Measurements from ENCODE around the gene DDX27.

DNA sequence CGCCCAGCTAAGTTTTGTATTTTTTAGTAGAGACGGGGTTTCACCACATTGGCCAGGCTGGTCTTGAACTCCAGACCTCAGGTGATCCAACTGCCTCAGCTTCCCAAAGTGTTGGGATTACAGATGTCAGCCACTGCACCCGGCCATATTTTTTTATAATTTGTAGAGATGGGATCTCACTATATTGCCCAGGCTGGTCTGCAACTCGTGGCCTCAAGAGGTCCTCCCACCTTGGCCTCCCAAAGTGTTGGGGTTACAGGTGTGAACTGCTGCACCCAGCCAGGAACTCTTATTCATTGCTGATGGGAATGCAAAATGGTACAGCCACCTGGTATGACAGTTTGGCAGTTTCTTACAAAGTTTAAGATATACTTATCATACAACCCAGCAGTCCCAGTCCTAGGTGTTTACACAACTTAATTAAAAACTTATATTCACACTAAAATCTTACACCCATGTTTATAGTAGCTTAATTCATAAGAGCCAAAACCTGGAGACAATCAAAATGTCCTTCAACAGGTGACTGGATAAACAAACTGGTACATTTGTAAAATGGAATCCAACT is 19.4 kb upstream of the DDX27 start:
- TF ChIP-seq POLR2AphosphoS5 (IDR thresholded peaks at IDR 0.05; ENCODE audit: low read depth, low read length) (no peak), POLR2A (IDR thresholded peaks at IDR 0.05; ENCODE audit: low read depth, low read length) (no peak), SPI1 (IDR thresholded peaks at IDR 0.05; ENCODE audit: low read depth, low read length) (no peak)

Measured in GM12891 (cell line).